GM12875 (cell line): ENCODE data around the gene LRRC74B.
"Not testable (repeated sequence)": the region's sequence is repeated elsewhere in the genome, so short reads cannot be mapped to it uniquely, and the experiment has no call there.

Source experiments
- H3K4me3 ChIP-seq: one replicate; pipeline ENCODE4 v1.5.1; 2011; ENCODE audit warnings: low read depth, low read length, control low read depth
- TF ChIP-seq, protein P1 (sequence below): IDR thresholded peaks from 2 replicates; pipeline ENCODE4 v1.5.1; 2011; ENCODE audit warnings: low read depth, mild to moderate bottlenecking, control low read depth, inconsistent platforms, low read length, moderate library complexity, borderline replicate concordance; ENCODE audit not compliant: insufficient read depth

LRRC74B gene

DNA sequence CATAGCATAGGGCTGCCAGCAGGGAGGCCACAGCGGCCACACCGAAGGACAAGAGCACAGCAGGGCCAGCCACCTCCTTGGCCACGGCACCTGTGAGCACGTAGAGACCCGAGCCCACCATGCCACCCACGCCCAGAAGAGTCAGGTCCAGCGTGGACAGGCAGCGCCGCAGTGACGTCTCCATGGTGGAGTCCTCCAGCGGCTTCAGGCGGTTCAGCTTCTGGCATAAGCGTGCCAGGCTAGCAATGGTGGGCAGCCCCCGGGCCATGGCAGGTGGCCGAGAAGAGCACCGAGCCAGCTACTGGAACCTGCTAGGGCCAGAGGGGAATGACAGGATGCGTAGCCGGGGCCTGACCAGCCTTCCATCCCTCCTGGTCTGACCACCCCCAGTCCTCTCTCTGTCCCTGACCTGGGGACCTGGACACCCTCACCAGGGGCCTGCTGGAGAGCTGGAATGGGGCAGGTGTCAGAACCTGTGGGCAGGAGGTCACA, 14.2 kb upstream of the LRRC74B start:
- TF ChIP-seq, protein P1, sequence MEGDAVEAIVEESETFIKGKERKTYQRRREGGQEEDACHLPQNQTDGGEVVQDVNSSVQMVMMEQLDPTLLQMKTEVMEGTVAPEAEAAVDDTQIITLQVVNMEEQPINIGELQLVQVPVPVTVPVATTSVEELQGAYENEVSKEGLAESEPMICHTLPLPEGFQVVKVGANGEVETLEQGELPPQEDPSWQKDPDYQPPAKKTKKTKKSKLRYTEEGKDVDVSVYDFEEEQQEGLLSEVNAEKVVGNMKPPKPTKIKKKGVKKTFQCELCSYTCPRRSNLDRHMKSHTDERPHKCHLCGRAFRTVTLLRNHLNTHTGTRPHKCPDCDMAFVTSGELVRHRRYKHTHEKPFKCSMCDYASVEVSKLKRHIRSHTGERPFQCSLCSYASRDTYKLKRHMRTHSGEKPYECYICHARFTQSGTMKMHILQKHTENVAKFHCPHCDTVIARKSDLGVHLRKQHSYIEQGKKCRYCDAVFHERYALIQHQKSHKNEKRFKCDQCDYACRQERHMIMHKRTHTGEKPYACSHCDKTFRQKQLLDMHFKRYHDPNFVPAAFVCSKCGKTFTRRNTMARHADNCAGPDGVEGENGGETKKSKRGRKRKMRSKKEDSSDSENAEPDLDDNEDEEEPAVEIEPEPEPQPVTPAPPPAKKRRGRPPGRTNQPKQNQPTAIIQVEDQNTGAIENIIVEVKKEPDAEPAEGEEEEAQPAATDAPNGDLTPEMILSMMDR = no peak
- H3K4me3 ChIP-seq = no peak overlapping the region

DNA sequence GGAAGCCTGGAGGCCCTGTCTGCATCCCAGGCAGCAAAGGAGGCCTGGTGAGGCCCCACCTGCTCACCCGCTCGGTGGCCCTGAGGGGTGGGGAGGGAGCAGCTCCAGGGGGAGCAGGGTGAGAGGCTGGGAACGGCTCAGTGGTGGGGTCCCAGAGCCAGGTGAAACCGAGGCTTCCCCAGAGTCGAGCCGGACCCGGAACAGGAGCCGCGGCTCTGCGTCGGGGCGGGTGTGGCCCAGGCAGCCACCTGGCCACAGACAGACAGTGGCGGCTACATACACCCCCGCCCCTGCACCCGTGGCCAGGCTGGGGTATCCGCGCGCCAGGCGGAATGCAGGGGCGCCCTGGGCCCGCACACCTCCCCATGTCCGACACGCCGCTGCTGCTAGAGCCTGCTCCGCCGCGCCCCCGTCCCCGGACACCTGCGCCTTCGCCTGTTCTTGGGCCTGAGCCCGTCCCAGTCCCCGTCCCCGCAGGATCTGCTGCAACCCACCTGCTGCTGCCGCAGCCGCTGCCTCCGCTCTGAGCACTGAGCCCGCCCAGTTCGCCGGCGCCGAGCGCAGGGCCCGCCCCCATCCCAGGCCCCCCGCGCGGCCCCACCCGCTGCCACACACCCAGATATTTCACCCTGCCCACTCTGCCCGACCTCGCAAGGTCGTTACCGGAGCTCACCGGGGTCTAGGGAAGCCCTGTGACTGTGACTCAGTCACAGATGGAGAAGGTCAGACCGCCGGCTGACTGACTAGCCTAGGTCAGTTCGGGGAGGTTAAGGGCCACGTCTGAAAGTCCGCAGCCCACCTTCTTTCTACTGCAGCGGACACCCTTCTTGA, 13.5 kb upstream of the LRRC74B start, which contains the start of gene SLC7A4:
TSS of gene SLC7A4 (minus strand) at position 525 of the 831 bp plus-strand sequence. CDS start 749 bp downstream, outside the sequence.
- TF ChIP-seq, protein P1 = no peak
- H3K4me3 ChIP-seq = no peak within 1 kb of the TSS

DNA sequence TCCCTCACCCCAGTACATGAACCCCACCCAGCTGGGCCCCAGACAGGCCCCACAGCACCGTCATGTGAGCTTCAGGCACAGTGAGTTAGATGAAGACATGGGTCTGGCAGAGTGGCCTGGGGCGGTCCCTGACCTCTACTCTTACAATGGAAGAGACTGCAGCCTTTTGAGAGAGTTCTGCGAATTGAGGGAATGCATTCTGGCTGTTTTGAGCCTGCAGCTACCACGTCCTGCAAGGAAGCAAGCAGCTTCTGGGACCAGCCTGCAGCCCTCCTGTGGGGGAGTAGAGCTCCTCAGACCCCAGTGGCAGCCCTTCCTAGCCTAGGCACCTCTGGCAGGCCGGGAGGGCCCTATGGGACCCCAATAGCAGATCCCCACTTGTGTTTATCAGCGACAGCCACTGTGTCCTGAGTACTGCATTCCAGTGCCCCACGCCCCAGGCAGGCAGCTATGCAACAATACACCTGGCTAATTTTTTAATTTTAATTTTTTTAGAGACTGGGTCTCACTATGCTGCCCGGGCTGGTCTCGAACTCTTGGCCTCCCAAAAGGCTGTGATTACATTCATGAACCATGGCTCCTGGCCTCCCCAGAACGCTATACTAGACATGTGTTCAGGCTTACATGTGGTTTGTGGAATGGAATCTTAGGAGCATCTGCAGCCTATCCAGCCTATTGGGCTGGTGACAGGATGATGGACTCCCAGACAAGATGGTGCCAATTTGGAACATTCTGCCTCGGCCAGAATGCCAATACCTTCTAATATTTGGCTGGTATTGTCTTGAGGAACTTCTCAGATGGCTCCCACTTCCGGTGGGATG, 12.7 kb upstream of the LRRC74B start:
- TF ChIP-seq, protein P1 = no peak

DNA sequence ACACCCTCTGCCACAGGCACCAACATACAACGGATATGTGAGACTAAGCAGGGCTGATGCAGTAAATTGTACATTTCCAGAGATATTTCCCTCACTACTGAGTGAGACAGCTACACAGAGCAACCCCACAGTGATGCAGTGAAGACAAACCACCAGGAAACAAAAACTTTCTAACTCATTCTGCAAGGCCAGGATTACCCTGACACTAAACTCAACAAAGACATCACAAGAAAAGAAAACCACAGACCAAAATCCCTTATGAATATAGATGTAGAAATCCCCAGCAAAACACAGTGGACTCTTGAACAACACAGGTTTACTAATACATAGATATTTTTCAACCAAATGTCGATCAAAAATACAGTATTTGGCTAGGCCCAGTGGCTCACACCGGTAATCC, 11.9 kb upstream of the LRRC74B start:
- TF ChIP-seq, protein P1 = no peak
- H3K4me3 ChIP-seq = no peak overlapping the region

More for the DNA sequence above, 12.7 kb upstream of the LRRC74B start:
- H3K4me3 ChIP-seq = no peak overlapping the region

DNA sequence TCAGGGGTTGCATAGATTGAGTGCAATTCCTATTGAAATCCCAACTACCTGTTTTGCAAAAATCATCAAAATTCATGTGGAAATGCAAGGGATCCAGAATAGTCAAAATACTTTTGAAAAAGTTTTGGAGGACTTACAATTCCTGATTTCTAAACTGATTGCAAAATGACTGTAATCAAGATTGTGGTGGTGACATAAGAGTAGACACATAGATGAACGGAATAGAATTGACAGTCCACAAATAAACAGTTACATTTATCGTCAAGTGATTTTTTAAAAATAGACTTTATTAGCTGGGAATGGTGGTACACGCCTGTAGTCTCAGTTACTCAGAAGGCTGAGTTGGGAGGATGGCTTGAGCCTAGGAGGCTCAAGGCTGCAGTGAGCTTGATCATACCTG, 10.8 kb upstream of the LRRC74B start:
- TF ChIP-seq, protein P1 = no peak
- no peak overlapping the region for H3K4me3 ChIP-seq

DNA sequence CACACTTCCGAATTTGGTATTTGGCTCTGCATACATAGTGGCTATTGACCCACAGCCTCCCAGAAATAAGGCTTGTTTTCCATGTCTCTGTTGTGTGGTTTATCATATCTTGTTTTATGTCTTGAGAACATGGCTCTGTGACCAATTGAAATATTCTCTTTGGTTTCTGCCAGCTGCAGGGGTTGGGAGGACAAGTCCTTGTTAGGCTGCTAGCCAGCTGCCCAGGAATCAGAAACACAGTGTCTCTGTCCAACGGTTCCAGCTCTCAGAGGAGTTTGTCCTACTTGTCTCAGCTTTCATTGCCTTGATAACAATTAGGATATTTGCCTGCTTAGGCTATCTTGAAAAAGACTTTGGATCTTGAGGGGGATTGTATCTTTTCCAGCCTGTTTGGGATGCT, 7.3 kb upstream of the LRRC74B start:
- TF ChIP-seq, protein P1 = no peak
- H3K4me3 ChIP-seq = no peak overlapping the region

DNA sequence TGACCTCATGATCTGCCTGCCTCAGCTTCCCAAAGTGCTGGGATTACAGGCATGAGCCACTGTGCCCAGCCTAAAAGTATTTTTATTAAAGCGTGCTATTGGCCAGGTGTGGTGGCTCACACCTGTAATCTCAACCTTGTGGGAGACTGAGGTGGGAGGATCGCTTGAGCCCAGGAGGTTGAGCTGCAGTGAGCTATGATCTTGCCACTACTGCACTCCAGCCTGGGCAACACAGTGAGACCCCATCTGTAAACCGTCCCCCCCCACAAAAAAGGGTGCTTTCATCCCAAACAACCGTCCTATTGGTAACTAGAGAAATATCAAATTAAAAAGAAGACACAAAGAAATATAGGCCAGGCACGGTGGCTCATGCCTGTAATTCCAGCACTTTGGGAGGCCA, 6.6 kb upstream of the LRRC74B start:
- not testable (repeated sequence) for H3K4me3 ChIP-seq
